Erythroblast (primary cell): ENCODE data around the gene PTPRD.

ENCODE experiments used
- GATA1 ChIP-seq: IDR thresholded peaks from 2 replicates; pipeline ENCODE4 v1.6.1; 2011; ENCODE audit warnings: low read depth, mild to moderate bottlenecking, control low read depth, low read length, moderate library complexity
- POLR2A ChIP-seq: IDR thresholded peaks from 2 replicates; pipeline ENCODE4 v1.6.1; 2011; ENCODE audit warnings: mild to moderate bottlenecking, low read length

GRCh38 chr9:8468045-8468637, 2144.7 kb downstream of the PTPRD start:
- TF ChIP-seq POLR2A (no peak), GATA1 (no peak)
